Measurements from ENCODE around the gene ZBTB42. TPM values are rescaled to one million over a fixed set of nuclear protein-coding genes. Genes with fewer than 3 reads are reported as not detected.

ZBTB42 gene
- total RNA-seq, 3 donors from 2014 or later: 3.5 to 11.4 (median 9.2) TPM

- intact Hi-C loops (cut with DNase I; ENCODE audit: low total_unique reads): no loop called here
- peaks cover 0 to 9% of the 10 kb centered on the region in 2 donors for H3K4me1 ChIP-seq
- no peak for DNase-seq (ENCODE audit: low spot score in 2 of 2)
- no peaks in the 10 kb centered on the region for H3K27me3 ChIP-seq
- H3K36me3 ChIP-seq: peaks cover 4% of the 10 kb centered on the region
- H3K4me3 ChIP-seq: no peak overlapping the region
- H3K27ac ChIP-seq: no peak overlapping the region
- H3K9me3 ChIP-seq: no peaks in the 10 kb centered on the region
- TF ChIP-seq POLR2AphosphoS5 (IDR thresholded peaks at IDR 0.05) (no peak), CTCF (IDR thresholded peaks at IDR 0.05) (no peak), POLR2A (IDR thresholded peaks at IDR 0.05) (no peak)
Observed at GRCh38 chr14:104757681-104758392, 43.1 kb upstream of the ZBTB42 start.

GRCh38 chr14:104758981-104759969 lies 41.6 kb upstream of the ZBTB42 start:
- H3K27me3 ChIP-seq: no peaks in the 10 kb centered on the region
- no peak for TF ChIP-seq POLR2A (IDR thresholded peaks at IDR 0.05)
- no peak for TF ChIP-seq POLR2AphosphoS5 (IDR thresholded peaks at IDR 0.05)
- TF ChIP-seq CTCF (IDR thresholded peaks at IDR 0.05): no peak
- intact Hi-C loops (cut with DNase I; ENCODE audit: low total_unique reads): no loop called here
- H3K4me1 ChIP-seq: peaks cover 0 to 3% of the 10 kb centered on the region in 2 donors
- no peaks in the 10 kb centered on the region for H3K9me3 ChIP-seq
- H3K4me3 ChIP-seq: no peak overlapping the region
- no peak overlapping the region for H3K27ac ChIP-seq
- H3K36me3 ChIP-seq: peaks cover 4% of the 10 kb centered on the region
- DNase-seq (ENCODE audit: low spot score in 2 of 2): no peak

- no peak for TF ChIP-seq POLR2A (IDR thresholded peaks at IDR 0.05)
- TF ChIP-seq CTCF (IDR thresholded peaks at IDR 0.05): no peak
- no peak for TF ChIP-seq POLR2AphosphoS5 (IDR thresholded peaks at IDR 0.05)
- no peak overlapping the region for H3K27ac ChIP-seq
- H3K4me1 ChIP-seq: peaks cover 0 to 5% of the 10 kb centered on the region in 2 donors
- intact Hi-C loops (cut with DNase I; ENCODE audit: low total_unique reads): no loop called here
- H3K27me3 ChIP-seq: no peaks in the 10 kb centered on the region
- no peaks in the 10 kb centered on the region for H3K36me3 ChIP-seq
- DNase-seq (ENCODE audit: low spot score in 2 of 2): no peak
- no peaks in the 10 kb centered on the region for H3K9me3 ChIP-seq
- no peak overlapping the region for H3K4me3 ChIP-seq
Observed at GRCh38 chr14:104765517-104765916, 35.4 kb upstream of the ZBTB42 start.

GRCh38 chr14:104766256-104766862 lies 34.5 kb upstream of the ZBTB42 start:
- no peaks in the 10 kb centered on the region for H3K27me3 ChIP-seq
- peaks cover 0 to 5% of the 10 kb centered on the region in 2 donors for H3K4me1 ChIP-seq
- DNase-seq (ENCODE audit: low spot score in 2 of 2): no peak
- intact Hi-C loops (cut with DNase I; ENCODE audit: low total_unique reads): no loop called here
- no peak overlapping the region for H3K4me3 ChIP-seq
- H3K27ac ChIP-seq: no peak overlapping the region
- no peaks in the 10 kb centered on the region for H3K36me3 ChIP-seq
- no peaks in the 10 kb centered on the region for H3K9me3 ChIP-seq
- TF ChIP-seq CTCF (IDR thresholded peaks at IDR 0.05) (no peak), POLR2A (IDR thresholded peaks at IDR 0.05) (no peak), POLR2AphosphoS5 (IDR thresholded peaks at IDR 0.05) (no peak)
